ENCODE measurements around the gene THAP4.

THAP4 gene

GRCh38 chr2:241637795-241638660, 1.1 kb upstream of the THAP4 start:
- peak; percentile 59 for DNase-seq

GRCh38 chr2:241636182-241637017, 558 bp downstream of the THAP4 start:
- DNase-seq: peak; percentile 66

- DNase-seq: no peak
These were observed 1.2 kb downstream of the THAP4 start for GRCh38 chr2:241635756-241636155.

GRCh38 chr2:241633561-241633960, 3.4 kb downstream of the THAP4 start:
- DNase-seq: no peak

GRCh38 chr2:241632478-241633325, 4.3 kb downstream of the THAP4 start:
- no peak for DNase-seq

GRCh38 chr2:241629762-241630435, 7.1 kb downstream of the THAP4 start:
- DNase-seq: no peak

GRCh38 chr2:241627675-241628074, 9.3 kb downstream of the THAP4 start:
- DNase-seq: no peak

- no peak for DNase-seq
These were observed 16.6 kb downstream of the THAP4 start for GRCh38 chr2:241620419-241620769.

- DNase-seq: no peak
These were observed 17.1 kb downstream of the THAP4 start for GRCh38 chr2:241619597-241620418.

GRCh38 chr2:241618829-241619228, 18.1 kb downstream of the THAP4 start:
- DNase-seq: no peak

GRCh38 chr2:241618296-241618805, 18.6 kb downstream of the THAP4 start:
- no peak for DNase-seq

GRCh38 chr2:241617431-241618154, 19.4 kb downstream of the THAP4 start:
- peak; percentile 78 for DNase-seq

GRCh38 chr2:241616168-241617125, 20.5 kb downstream of the THAP4 start:
- DNase-seq: no peak

GRCh38 chr2:241615522-241616052, 21.4 kb downstream of the THAP4 start:
- DNase-seq: no peak

- no peak for DNase-seq
These were observed 21.9 kb downstream of the THAP4 start for GRCh38 chr2:241615041-241615440.

- no peak for DNase-seq
These were observed 23.8 kb downstream of the THAP4 start for GRCh38 chr2:241613017-241613780.

GRCh38 chr2:241612156-241613016, 24.6 kb downstream of the THAP4 start:
- no peak for DNase-seq

Measured in DMS53 (cell line).